Natural killer cell (primary cell): Measurements from ENCODE around the gene AP4S1. TPM values are rescaled to one million over a fixed set of nuclear protein-coding genes. Genes with fewer than 3 reads are reported as not detected.

Source experiments
- ATAC-seq, 3 donors: fragments of 150-1000 bp in 2 of 3; fragments of 200-7000 bp in 1 of 3; cut with Tn5 transposase; 1 replicate in 1 of 3; 2 replicates in 2 of 3; pipeline ENCODE4 v1.10.0; 2021; ENCODE audit warnings: mild to moderate bottlenecking in 2 of 3, moderate library complexity in 2 of 3
- DNase-seq, 2 donors: peaks; one replicate each; pipeline versions ENCODE4 v3.0.0 to v3.0.0-alpha.2; 2013 to 2021; ENCODE audit warnings: mixed read lengths in 1 of 2
- H3K27ac ChIP-seq: one replicate; pipeline ENCODE4 v1.5.1; 2013; ENCODE audit warnings: mild to moderate bottlenecking, low read length
- H3K27me3 ChIP-seq: one replicate; pipeline ENCODE4 v1.6.1; 2013; ENCODE audit warnings: low read length; ENCODE audit not compliant: control insufficient read depth, insufficient read depth
- H3K36me3 ChIP-seq: one replicate; pipeline ENCODE4 v1.6.1; 2013; ENCODE audit warnings: low read length; ENCODE audit not compliant: control insufficient read depth, insufficient read depth
- H3K4me1 ChIP-seq: one replicate; pipeline ENCODE4 v1.6.1; 2013; ENCODE audit warnings: low read length; ENCODE audit not compliant: control insufficient read depth, insufficient read depth
- H3K4me3 ChIP-seq: one replicate; pipeline ENCODE4 v1.5.1; 2013; ENCODE audit warnings: low read length
- H3K9me3 ChIP-seq: one replicate; pipeline ENCODE4 v1.6.1; 2013; ENCODE audit warnings: low read length; ENCODE audit not compliant: control insufficient read depth, insufficient read depth
- H3K27ac Mint-ChIP-seq, 2 donors: one replicate each; pipeline ENCODE4 v1.8.0; 2022; ENCODE audit warnings: mild to moderate bottlenecking in 2 of 2, mixed read lengths in 2 of 2, moderate library complexity in 1 of 2
- H3K27me3 Mint-ChIP-seq, 2 donors: one replicate each; pipeline ENCODE4 v1.8.0; 2022; ENCODE audit warnings: low read depth in 2 of 2, mixed read lengths in 2 of 2
- H3K36me3 Mint-ChIP-seq: one replicate; pipeline ENCODE4 v1.8.0; 2022; ENCODE audit warnings: mixed read lengths
- H3K4me1 Mint-ChIP-seq, 2 donors: one replicate each; pipeline ENCODE4 v1.8.0; 2022; ENCODE audit warnings: mixed read lengths in 2 of 2
- H3K4me3 Mint-ChIP-seq: one replicate; pipeline ENCODE4 v1.8.0; 2022; ENCODE audit warnings: mild to moderate bottlenecking, moderate library complexity, mixed read lengths
- H3K9me3 Mint-ChIP-seq, 2 donors: one replicate each; pipeline ENCODE4 v1.8.0; 2022; ENCODE audit warnings: mixed read lengths in 2 of 2
- CTCF ChIP-seq: fragments of 200-600 bp; IDR thresholded peaks from one replicate; pipeline ENCODE4 v1.8.0; 2022; ENCODE audit warnings: antibody characterized with exemption
- WGBS: methylation state at CpG from one replicate; pipeline ENCODE4 v1.1.7; 2013; ENCODE audit warnings: missing lambda C conversion rate; ENCODE audit not compliant: insufficient coverage; 5-methylcytosine and 5-hydroxymethylcytosine counted together
- intact Hi-C: fragments of 100-400 bp; cut with micrococcal nuclease; formaldehyde crosslinking; loops from one replicate; pipeline ENCODE4 v1.14.2; 2022
- total RNA-seq, 4 donors: library from RNA; stranded (reverse); fragments of 120-200 nt in 1 of 4; gene quantifications; one replicate each; pipeline versions ENCODE4 v1.2.3 to v1.2.4, GENCODE V29; 2013 to 2022

The AP4S1 gene
- total RNA-seq, 3 donors from 2014 or later (not counting 1 experiment from before 2014, with no cell fraction given), result 10.6 to 12.7 (median 12.4) TPM

- intact Hi-C loops, result no loop called here
- Histone ChIP-seq H3K9me3 (no peaks in the 10 kb centered on the region), H3K4me1 (no peaks in the 10 kb centered on the region), H3K36me3 (peaks cover 3% of the 10 kb centered on the region), H3K27ac (no peak overlapping the region), H3K27me3 (no peaks in the 10 kb centered on the region), H3K4me3 (no peak overlapping the region)
- H3K27ac Mint-ChIP-seq, result no peak overlapping the region
- ATAC-seq (no peak), DNase-seq (no peak)
- H3K27me3 Mint-ChIP-seq, result no peaks in the 10 kb centered on the region
- 39% methylated on average over 1 of the region's 2 CpGs for WGBS
- H3K9me3 Mint-ChIP-seq, result peaks cover 0 to 3% of the 10 kb centered on the region in 2 donors
- H3K36me3 Mint-ChIP-seq, result peaks cover 7% of the 10 kb centered on the region
- no peak overlapping the region for H3K4me3 Mint-ChIP-seq
- no peak for TF ChIP-seq CTCF
- H3K4me1 Mint-ChIP-seq, result no peaks in the 10 kb centered on the region
Measured at GRCh38 chr14:31078766-31079165, 53.3 kb downstream of the AP4S1 start.

- no peaks in the 10 kb centered on the region for H3K27me3 ChIP-seq
- peaks cover 0 to 2% of the 10 kb centered on the region in 2 donors for H3K9me3 Mint-ChIP-seq
- H3K4me1 Mint-ChIP-seq, result no peaks in the 10 kb centered on the region
- intact Hi-C loops, result loop anchor here (5.0 kb wide), 1 partner anchor 277 kb away; no protein-coding TSS in a partner anchor
- no peak overlapping the region for H3K4me3 Mint-ChIP-seq
- H3K4me3 ChIP-seq, result no peak overlapping the region
- peaks cover 6% of the 10 kb centered on the region for H3K36me3 Mint-ChIP-seq
- no peak for TF ChIP-seq CTCF
- H3K27ac Mint-ChIP-seq, result no peak overlapping the region
- no peaks in the 10 kb centered on the region for H3K27me3 Mint-ChIP-seq
- H3K4me1 ChIP-seq, result no peaks in the 10 kb centered on the region
- ATAC-seq (no peak), DNase-seq (no peak)
- H3K27ac ChIP-seq, result no peak overlapping the region
- H3K9me3 ChIP-seq, result no peaks in the 10 kb centered on the region
- WGBS, result 94% methylated on average over 2 of the region's 3 CpGs
- H3K36me3 ChIP-seq, result peaks cover 8% of the 10 kb centered on the region
Measured at GRCh38 chr14:31080056-31080455, 54.6 kb downstream of the AP4S1 start.

- Mint-ChIP-seq H3K4me1 (no peaks in the 10 kb centered on the region), H3K27ac (no peak overlapping the region), H3K36me3 (peaks cover 1% of the 10 kb centered on the region), H3K4me3 (no peak overlapping the region), H3K27me3 (no peaks in the 10 kb centered on the region), H3K9me3 (no peaks in the 10 kb centered on the region)
- TF ChIP-seq CTCF, result no peak
- Histone ChIP-seq H3K4me1 (no peaks in the 10 kb centered on the region), H3K9me3 (no peaks in the 10 kb centered on the region), H3K36me3 (peaks cover 8% of the 10 kb centered on the region), H3K4me3 (no peak overlapping the region), H3K27ac (no peak overlapping the region), H3K27me3 (no peaks in the 10 kb centered on the region)
- intact Hi-C loops, result loop anchor here (5.0 kb wide), 1 partner anchor 277 kb away; no protein-coding TSS in a partner anchor
- no peak for ATAC-seq
- 99% methylated on average over 4 of the region's 4 CpGs for WGBS
- DNase-seq, result no peak
Measured at GRCh38 chr14:31080484-31080883, 55.0 kb downstream of the AP4S1 start.

DNA sequence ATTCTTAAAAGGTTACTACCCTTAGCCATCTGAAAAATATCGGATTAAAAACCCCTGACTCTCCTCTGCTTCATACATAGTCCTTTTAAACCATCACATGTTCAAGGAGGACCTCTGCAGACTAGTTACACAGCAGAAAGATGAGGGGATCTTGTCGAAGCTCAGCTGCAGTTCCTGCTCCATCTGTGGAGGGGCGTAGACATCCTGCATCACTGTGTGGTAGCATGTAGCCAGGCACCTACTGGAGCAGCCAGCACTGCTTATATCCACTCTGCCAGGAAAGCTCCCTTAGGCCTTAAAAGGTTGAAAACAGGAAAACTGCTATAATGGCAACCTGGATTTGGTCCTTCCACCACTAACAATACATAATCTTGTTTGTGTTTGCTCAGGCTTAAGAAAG is 58.3 kb downstream of the AP4S1 start:
- no peak for ATAC-seq
- TF ChIP-seq CTCF, result no peak
- Mint-ChIP-seq H3K4me1 (no peaks in the 10 kb centered on the region), H3K4me3 (no peak overlapping the region), H3K36me3 (no peaks in the 10 kb centered on the region), H3K9me3 (no peaks in the 10 kb centered on the region), H3K27me3 (no peaks in the 10 kb centered on the region), H3K27ac (no peak overlapping the region)
- Histone ChIP-seq H3K4me1 (no peaks in the 10 kb centered on the region), H3K27ac (no peak overlapping the region), H3K36me3 (peaks cover 8% of the 10 kb centered on the region), H3K27me3 (no peaks in the 10 kb centered on the region), H3K4me3 (no peak overlapping the region), H3K9me3 (no peaks in the 10 kb centered on the region)
- 95% methylated on average over 3 of the region's 3 CpGs for WGBS
- intact Hi-C loops, result loop anchor here (5.0 kb wide), 1 partner anchor 274 kb away; no protein-coding TSS in a partner anchor
- no peak for DNase-seq
